Esophagus squamous epithelium (tissue), 5 donors: Measurements from ENCODE around the gene KIAA0232. TPM values are rescaled to one million over a fixed set of nuclear protein-coding genes. Genes with fewer than 3 reads are reported as not detected.

ENCODE experiments used
- DNase-seq: peaks from one replicate; lab custom pipeline; 2025; lab: John Stamatoyannopoulos, UW
- H3K27ac ChIP-seq, 4 donors: fragments of 200-600 bp; sonication (generic); one replicate each; pipeline ENCODE4 v1.5.1; 2016 to 2019; ENCODE audit warnings: mild to moderate bottlenecking in 1 of 4
- H3K27me3 ChIP-seq, 4 donors: fragments of 200-600 bp; sonication (generic); 1 replicate in 3 of 4; 2 replicates in 1 of 4; pipeline versions ENCODE4 v1.5.1 to v1.6.0; 2017 to 2021; ENCODE audit warnings: antibody characterized with exemption in 1 of 4
- H3K36me3 ChIP-seq, 3 donors: fragments of 200-600 bp; sonication (generic); one replicate each; pipeline ENCODE4 v1.5.1; 2016 to 2019
- H3K4me1 ChIP-seq, 3 donors: fragments of 200-600 bp; sonication (generic); one replicate each; pipeline ENCODE4 v1.5.1; 2017 to 2019
- H3K4me3 ChIP-seq, 4 donors: fragments of 200-600 bp; sonication (generic); 1 replicate in 3 of 4; 2 replicates in 1 of 4; pipeline ENCODE4 v1.5.1; 2016 to 2019; ENCODE audit warnings: mild to moderate bottlenecking in 2 of 4, moderate library complexity in 1 of 4
- H3K9me3 ChIP-seq, 3 donors: fragments of 200-600 bp; sonication (generic); one replicate each; pipeline ENCODE4 v1.5.1; 2016 to 2019
- CTCF ChIP-seq, 6 experiments: fragments of 450-650 bp in 4 of 6; fragments of 200-600 bp in 2 of 6; sonication (generic) in 2 of 6; IDR thresholded peaks; one replicate each; pipeline ENCODE4 v1.5.1; 2016 to 2019; ENCODE audit warnings: antibody characterized with exemption in 6 of 6, mild to moderate bottlenecking in 4 of 6, moderate library complexity in 4 of 6
- POLR2A ChIP-seq, 4 donors: fragments of 450-650 bp; IDR thresholded peaks; one replicate each; pipeline ENCODE4 v1.6.1; 2017; ENCODE audit warnings: antibody characterized with exemption in 4 of 4, mild to moderate bottlenecking in 4 of 4, moderate library complexity in 3 of 4
- WGBS, 2 donors: methylation state at CpG; one replicate each; pipeline ENCODE4 v1.1.5; 2018; 5-methylcytosine and 5-hydroxymethylcytosine counted together
- intact Hi-C: fragments of 100-400 bp; cut with DNase I; formaldehyde crosslinking; loops from one replicate; pipeline ENCODE4 v1.15.0; 2022
- total RNA-seq, 4 donors: library from RNA; depleted of rRNA; stranded (reverse); fragments of >200 nt; gene quantifications; one replicate each; pipeline ENCODE4 v1.1.0, GENCODE V29; 2016
- donor health status: DM: yes; HTN: yes; CAD: no.

Gene KIAA0232
- total RNA-seq, 4 donors from 2014 or later, result 19.4 to 46.8 (median 35.0) TPM

GRCh38 chr4:6748286-6748685 is 34.2 kb upstream of the KIAA0232 start:
- Histone ChIP-seq H3K27ac (peak overlapping the region; percentile 46 to 89 (median 84)), H3K4me1 (peaks cover 34 to 71% (median 42%) of the 10 kb centered on the region in 3 donors), H3K27me3 (no peaks in the 10 kb centered on the region), H3K9me3 (no peaks in the 10 kb centered on the region), H3K4me3 (no peak overlapping the region), H3K36me3 (no peaks in the 10 kb centered on the region)
- WGBS, 2 donors, result 83 to 84% methylated on average over 5 to 8 of the region's 9 CpGs
- intact Hi-C loops, result no loop called here
- TF ChIP-seq POLR2A (IDR thresholded peaks at IDR 0.05) (no peak), CTCF (IDR thresholded peaks at IDR 0.05) (no peak)
- no peak for DNase-seq

GRCh38 chr4:6749340-6750171 is 33.0 kb upstream of the KIAA0232 start:
- peak; percentile 30 for DNase-seq
- peak overlapping the region; percentile 74 to 89 (median 84) for H3K27ac ChIP-seq
- no peak for TF ChIP-seq POLR2A (IDR thresholded peaks at IDR 0.05)
- TF ChIP-seq CTCF (IDR thresholded peaks at IDR 0.05), result no peak
- intact Hi-C loops, result no loop called here
- peaks cover 34 to 81% (median 42%) of the 10 kb centered on the region in 3 donors for H3K4me1 ChIP-seq
- H3K36me3 ChIP-seq, result no peaks in the 10 kb centered on the region
- WGBS, 2 donors, result 26 to 35% methylated on average over 6 to 8 of the region's 25 CpGs
- no peaks in the 10 kb centered on the region for H3K27me3 ChIP-seq
- no peaks in the 10 kb centered on the region for H3K9me3 ChIP-seq
- H3K4me3 ChIP-seq, result no peak overlapping the region

- no peak for DNase-seq
- Histone ChIP-seq H3K4me1 (peaks cover 34 to 82% (median 42%) of the 10 kb centered on the region in 3 donors), H3K4me3 (no peak overlapping the region), H3K36me3 (no peaks in the 10 kb centered on the region), H3K27me3 (no peaks in the 10 kb centered on the region), H3K27ac (peak overlapping the region; percentile 74 to 89 (median 84)), H3K9me3 (no peaks in the 10 kb centered on the region)
- WGBS, 2 donors, result 65 to 72% methylated on average over 6 to 13 of the region's 23 CpGs
- intact Hi-C loops, result no loop called here
- TF ChIP-seq CTCF (IDR thresholded peaks at IDR 0.05), result no peak
Observed at GRCh38 chr4:6750286-6751221, 32.0 kb upstream of the KIAA0232 start.

GRCh38 chr4:6751611-6752485 is 30.7 kb upstream of the KIAA0232 start:
- DNase-seq, result no peak
- WGBS, 2 donors, result 68 to 69% methylated on average over 17 to 18 of the region's 18 CpGs
- Histone ChIP-seq H3K4me3 (no peak overlapping the region), H3K27me3 (no peaks in the 10 kb centered on the region), H3K9me3 (no peaks in the 10 kb centered on the region), H3K27ac (peak overlapping the region; percentile 3 to 89 (median 84)), H3K36me3 (no peaks in the 10 kb centered on the region), H3K4me1 (peaks cover 34 to 75% (median 39%) of the 10 kb centered on the region in 3 donors)
- intact Hi-C loops, result no loop called here
- TF ChIP-seq CTCF (IDR thresholded peaks at IDR 0.05) (no peak), POLR2A (IDR thresholded peaks at IDR 0.05) (no peak)
